IMR-90 (cell line): ENCODE data around the gene NAIF1. TPM values are rescaled to one million over a fixed set of nuclear protein-coding genes. Genes with fewer than 3 reads are reported as not detected.

Source experiments
- ATAC-seq: fragments of 200-7000 bp; cut with Tn5 transposase; 2 replicates; pipeline ENCODE4 v1.9.1; 2020; ENCODE audit warnings: low read depth, mild to moderate bottlenecking, moderate library complexity
- BruUV-seq: library from RNA; stranded (reverse); fragments of 400-500 nt; replicated peaks from 2 replicates; lab custom pipeline; 2021; lab: Mats Ljungman, UMichigan
- CTCF ChIA-PET: fragments of 300-600 bp; formaldehyde crosslinking; extraction: SDS; loops from one replicate; lab custom pipeline; 2021; ENCODE audit warnings: antibody characterized with exemption; lab: Yijun Ruan, JAX
- POLR2A ChIA-PET: fragments of 300-600 bp; sonication (Branson Sonifier 250); formaldehyde crosslinking; loops from one replicate; lab custom pipeline; 2022; ENCODE audit warnings: antibody characterized with exemption; ENCODE audit not compliant: unreplicated experiment; lab: Charles Lee
- DNase-seq: peaks from one replicate; pipeline ENCODE4 v3.0.0; 2013
- H2AFZ ChIP-seq: replicated peaks from 2 replicates; pipeline ENCODE3; 2013; ENCODE audit warnings: low read length, mild to moderate bottlenecking; ENCODE audit not compliant: poor library complexity
- H2AK5ac ChIP-seq: 2 replicates; pipeline ENCODE4 v1.6.1; 2013; ENCODE audit warnings: low read depth, low read length, inconsistent platforms
- H2AK9ac ChIP-seq: replicated peaks from 2 replicates; pipeline ENCODE3; 2013; ENCODE audit warnings: mild to moderate bottlenecking, low read depth, low read length, moderate library complexity; ENCODE audit not compliant: poor library complexity
- H2BK120ac ChIP-seq: 2 replicates; pipeline ENCODE4 v1.6.1; 2013; ENCODE audit warnings: low read depth, low read length, inconsistent platforms
- H2BK15ac ChIP-seq: 3 replicates; pipeline ENCODE4 v1.6.1; 2013; ENCODE audit warnings: low read depth, low read length, inconsistent platforms
- H2BK20ac ChIP-seq: 2 replicates; pipeline ENCODE4 v1.6.1; 2013; ENCODE audit warnings: low read depth, mild to moderate bottlenecking, inconsistent platforms, low read length, moderate library complexity
- H2BK5ac ChIP-seq: 2 replicates; pipeline ENCODE4 v1.6.1; 2013; ENCODE audit warnings: mild to moderate bottlenecking, low read depth, low read length, inconsistent platforms; ENCODE audit not compliant: poor library complexity, severe bottlenecking
- H3K14ac ChIP-seq: replicated peaks from 2 replicates; pipeline ENCODE4 v1.6.1; 2013; ENCODE audit warnings: low read depth, low read length, inconsistent platforms
- H3K18ac ChIP-seq: 2 replicates; pipeline ENCODE4 v1.6.1; 2013; ENCODE audit warnings: low read depth, low read length, control low read depth
- H3K23ac ChIP-seq: 2 replicates; pipeline ENCODE4 v1.6.1; 2013; ENCODE audit warnings: low read depth, low read length, inconsistent platforms
- H3K27ac ChIP-seq: 2 replicates; pipeline ENCODE4 v1.5.1; 2013; ENCODE audit warnings: mild to moderate bottlenecking, control low read depth, low read length; ENCODE audit not compliant: insufficient read depth
- H3K27me3 ChIP-seq: 2 replicates; pipeline ENCODE4 v1.6.1; 2013; ENCODE audit warnings: low read length; ENCODE audit not compliant: control insufficient read depth, insufficient read depth
- H3K36me3 ChIP-seq: 2 replicates; pipeline ENCODE4 v1.6.1; 2013; ENCODE audit warnings: low read length, mixed read lengths; ENCODE audit not compliant: control insufficient read depth, insufficient read depth
- H3K4ac ChIP-seq: 2 replicates; pipeline ENCODE4 v1.6.1; 2013; ENCODE audit warnings: low read depth, low read length, inconsistent platforms
- H3K4me1 ChIP-seq: 2 replicates; pipeline ENCODE4 v1.6.1; 2013; ENCODE audit warnings: low read length, mixed read lengths; ENCODE audit not compliant: control insufficient read depth, insufficient read depth
- H3K4me2 ChIP-seq: 2 replicates; pipeline ENCODE4 v1.6.1; 2013; ENCODE audit warnings: low read depth, mild to moderate bottlenecking, control low read depth, low read length, moderate library complexity
- H3K4me3 ChIP-seq: 2 replicates; pipeline ENCODE4 v1.5.1; 2013; ENCODE audit warnings: low read depth, mild to moderate bottlenecking, control low read depth, low read length, moderate library complexity; ENCODE audit not compliant: insufficient read depth
- H3K56ac ChIP-seq: 2 replicates; pipeline ENCODE4 v1.6.1; 2013; ENCODE audit warnings: low read length, inconsistent platforms; ENCODE audit not compliant: insufficient read depth; ENCODE audit errors: extremely low read depth
- H3K79me1 ChIP-seq, 2 experiments: 2 replicates each; pipeline ENCODE4 v1.6.1; 2013; ENCODE audit warnings: low read length in 2 of 2, inconsistent platforms in 1 of 2, low read depth in 1 of 2
- H3K9ac ChIP-seq: 2 replicates; pipeline ENCODE4 v1.6.1; 2013; ENCODE audit warnings: low read depth, low read length, control low read depth
- H3K9me1 ChIP-seq: 2 replicates; pipeline ENCODE4 v1.6.1; 2013; ENCODE audit warnings: low read length, inconsistent platforms; ENCODE audit not compliant: insufficient read depth
- H3K9me3 ChIP-seq: 2 replicates; pipeline ENCODE4 v1.6.1; 2013; ENCODE audit warnings: low read length; ENCODE audit not compliant: control insufficient read depth, insufficient read depth
- H4K20me1 ChIP-seq: 2 replicates; pipeline ENCODE4 v1.6.1; 2013; ENCODE audit warnings: low read length, inconsistent platforms; ENCODE audit not compliant: insufficient read depth
- H4K5ac ChIP-seq: 2 replicates; pipeline ENCODE4 v1.6.1; 2013; ENCODE audit warnings: mild to moderate bottlenecking, low read depth, low read length, control low read depth
- H4K8ac ChIP-seq, 2 experiments: 2 replicates each; pipeline ENCODE4 v1.6.1; 2013; ENCODE audit warnings: low read depth in 2 of 2, low read length in 2 of 2, control low read depth in 1 of 2, inconsistent platforms in 1 of 2
- H4K91ac ChIP-seq: 2 replicates; pipeline ENCODE4 v1.6.1; 2013; ENCODE audit warnings: low read depth, low read length, inconsistent platforms; ENCODE audit not compliant: insufficient read depth
- CTCF ChIP-seq: conservative IDR thresholded peaks from 2 replicates; pipeline ENCODE4 v1.5.1; 2012; ENCODE audit warnings: mild to moderate bottlenecking, low read depth, low read length, improper control_type of control experiment
- FOS ChIP-seq: fragments of 150-350 bp; IDR thresholded peaks from 2 replicates; pipeline ENCODE4 v1.6.1; 2016; ENCODE audit warnings: low read depth, low read length
- NFE2L2 ChIP-seq: fragments of 150-350 bp; IDR thresholded peaks from 2 replicates; pipeline ENCODE4 v1.6.1; 2016; ENCODE audit warnings: low read depth, mild to moderate bottlenecking, low read length
- POLR2A ChIP-seq: IDR thresholded peaks from 2 replicates; pipeline ENCODE4 v1.6.1; 2012; ENCODE audit warnings: mild to moderate bottlenecking, low read depth, low read length
- RFX5 ChIP-seq: IDR thresholded peaks from 2 replicates; pipeline ENCODE4 v1.8.0; 2012; ENCODE audit warnings: low read depth, mild to moderate bottlenecking, low read length, moderate library complexity
- WGBS, 2 experiments: methylation state at CpG; one replicate each; pipeline versions ENCODE4 v1.1.5 to v1.1.7; 2013; ENCODE audit warnings: missing lambda C conversion rate in 2 of 2; ENCODE audit not compliant: insufficient read length in 1 of 2; ENCODE audit errors: extremely low coverage in 2 of 2; 5-methylcytosine and 5-hydroxymethylcytosine counted together
- dilution Hi-C: fragments of 300-500 bp; cut with HindIII; formaldehyde crosslinking; loops from one replicate; pipeline ENCODE4 v1.14.3; 2018; ENCODE audit warnings: low sequenced_read_pairs; ENCODE audit not compliant: unreplicated experiment
- in situ Hi-C: fragments of 300-500 bp; cut with MboI; formaldehyde crosslinking; loops from 3 replicates; pipeline ENCODE4 v1.14.3; 2019; ENCODE audit warnings: low sequenced_read_pairs, inconsistent platforms, mixed read lengths
- intact Hi-C: fragments of 100-400 bp; cut with micrococcal nuclease; formaldehyde crosslinking; loops from 2 replicates; pipeline ENCODE4 v1.10.0; 2022
- polyA plus RNA-seq, 3 experiments: library from polyadenylated mRNA; depleted of rRNA; stranded (reverse); fragments of >200 nt; gene quantifications; 2 replicates each; pipeline ENCODE4 v1.2.3, GENCODE V29; 2012; ENCODE audit warnings: low replicate concordance in 1 of 3
- total RNA-seq: library from RNA; depleted of rRNA; stranded (reverse); fragments of >200 nt; gene quantifications from 2 replicates; pipeline ENCODE4 v1.2.3, GENCODE V29; 2012

Gene NAIF1
- total and polyA plus RNA-seq, 2 of the 4 experiments (the other 2 are of a cell fraction): 9.7 to 10.1 TPM

GRCh38 chr9:128105538-128106175 lies 38.5 kb upstream of the NAIF1 start:
- CTCF ChIA-PET: no interaction called here
- BruUV-seq: no TSS peak
- Histone ChIP-seq H3K9me1 (peaks cover 5% of the 10 kb centered on the region; the same call in 1 of the 2 replicates), H3K9ac (no peak overlapping the region), H3K23ac (no peak overlapping the region), H3K4me1 (peaks cover 2% of the 10 kb centered on the region; the same call in 1 of the 2 replicates), H3K4me2 (no peak overlapping the region), H3K9me3 (no peaks in the 10 kb centered on the region), H2BK20ac (no peak overlapping the region), H3K4me3 (no peak overlapping the region), H2BK120ac (no peak overlapping the region), H3K27ac (no peak overlapping the region), H2AFZ (no peak overlapping the region), H4K20me1 (peaks cover 30% of the 10 kb centered on the region), H4K5ac (no peak overlapping the region), H3K18ac (no peak overlapping the region), H3K27me3 (no peaks in the 10 kb centered on the region), H3K4ac (no peak overlapping the region), H2AK5ac (no peak overlapping the region), H3K14ac (no peak overlapping the region), H3K56ac (no peak overlapping the region), H3K36me3 (peaks cover 71% of the 10 kb centered on the region), H4K91ac (no peak overlapping the region), H2BK15ac (no peak overlapping the region), H4K8ac (no peak overlapping the region), H2AK9ac (no peak overlapping the region), H2BK5ac (no peak overlapping the region), H3K79me1 (peaks cover 12 to 56% of the 10 kb centered on the region in 2 experiments)
- POLR2A ChIA-PET: no interaction called here
- dilution Hi-C loops (no loop called here), in situ Hi-C loops (no loop called here), intact Hi-C loops (no loop called here)
- no peak for ATAC-seq
- 92% methylated on average over 14 of the region's 21 CpGs; no CpG with 5 or more reads in 1 of the 2 experiments for WGBS, 2 experiments
- no peak for TF ChIP-seq FOS
- no peak for TF ChIP-seq CTCF
- no peak for TF ChIP-seq NFE2L2
- TF ChIP-seq RFX5: no peak
- no peak for TF ChIP-seq POLR2A
- no peak for DNase-seq
